Activated naive CD8-positive, alpha-beta T cell treated with anti-CD3 and anti-CD28 coated beads, Interleukin-2, amount 50 U/mL, for 24 hours (primary cell): Measurements from ENCODE around the gene DDA1.
"Not testable (repeated sequence)": the region's sequence is repeated elsewhere in the genome, so short reads cannot be mapped to it uniquely, and the experiment has no call there.

Source experiments
- ATAC-seq: fragments of 150-1000 bp; cut with Tn5 transposase; one replicate; pipeline ENCODE4 v1.10.0; 2021
- DNase-seq: peaks from one replicate; pipeline ENCODE4 v3.0.0; 2021
- H3K27ac Mint-ChIP-seq: one replicate; pipeline ENCODE4 v1.8.0; 2021; ENCODE audit warnings: mild to moderate bottlenecking, mixed read lengths
- H3K27me3 Mint-ChIP-seq: one replicate; pipeline ENCODE4 v1.8.0; 2021; ENCODE audit warnings: mixed read lengths
- H3K36me3 Mint-ChIP-seq: one replicate; pipeline ENCODE4 v1.8.0; 2021; ENCODE audit warnings: low read depth, mixed read lengths
- H3K4me1 Mint-ChIP-seq: one replicate; pipeline ENCODE4 v1.8.0; 2021; ENCODE audit warnings: mixed read lengths
- H3K4me3 Mint-ChIP-seq: one replicate; pipeline ENCODE4 v1.8.0; 2021; ENCODE audit warnings: mild to moderate bottlenecking, moderate library complexity, mixed read lengths
- H3K9me3 Mint-ChIP-seq: one replicate; pipeline ENCODE4 v1.8.0; 2021; ENCODE audit warnings: mixed read lengths

The DDA1 gene

GRCh38 chr19:17281391-17282304, 27.7 kb upstream of the DDA1 start, which contains the start of gene ANKLE1:
TSS of gene ANKLE1 (plus strand) at chr19:17281901. CDS start at chr19:17281921, 20 bp downstream.
- peak; percentile 84 for DNase-seq
- Mint-ChIP-seq H3K4me3 (peak within 1 kb of the TSS; percentile 90), H3K27ac (peak within 1 kb of the TSS; percentile 80)

GRCh38 chr19:17282488-17283125, 26.8 kb upstream of the DDA1 start:
- Mint-ChIP-seq H3K27ac (peak overlapping the region; percentile 80), H3K36me3 (peaks cover 22% of the 10 kb centered on the region), H3K4me1 (peaks cover 10% of the 10 kb centered on the region), H3K27me3 (no peaks in the 10 kb centered on the region), H3K9me3 (no peaks in the 10 kb centered on the region), H3K4me3 (peak overlapping the region; percentile 90)
- peak; percentile 86 for ATAC-seq
- DNase-seq = peak; percentile 89

More at GRCh38 chr19:17281391-17282304, 27.7 kb upstream of the DDA1 start, which contains the start of gene ANKLE1:
- peak; percentile 63 for ATAC-seq
- H3K27me3 Mint-ChIP-seq = no peaks in the 10 kb centered on the region
- no peaks in the 10 kb centered on the region for H3K9me3 Mint-ChIP-seq
- peaks cover 10% of the 10 kb centered on the region for H3K4me1 Mint-ChIP-seq
- H3K36me3 Mint-ChIP-seq = peaks cover 24% of the 10 kb centered on the region

DNA sequence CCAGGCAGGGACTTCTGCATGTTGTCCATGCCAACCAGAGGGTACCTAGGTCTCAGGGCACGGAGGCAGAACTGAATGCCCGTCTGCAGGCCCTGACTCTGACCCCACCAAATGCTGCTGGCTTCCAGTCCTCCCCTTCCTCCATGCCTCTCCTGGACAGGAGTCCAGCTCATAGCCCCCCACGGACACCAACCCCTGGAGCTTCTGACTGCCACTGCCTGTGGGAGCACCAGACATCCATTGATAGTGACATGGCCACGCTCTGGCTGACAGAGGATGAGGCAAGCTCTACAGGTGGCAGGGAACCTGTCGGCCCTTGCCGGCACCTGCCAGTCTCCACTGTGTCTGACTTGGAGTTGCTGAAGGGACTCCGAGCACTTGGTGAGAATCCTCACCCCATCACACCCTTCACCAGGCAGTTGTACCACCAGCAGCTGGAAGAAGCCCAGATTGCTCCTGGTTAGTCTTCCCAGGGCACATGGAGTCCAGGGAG, 25.8 kb upstream of the DDA1 start:
- no peaks in the 10 kb centered on the region for H3K27me3 Mint-ChIP-seq
- no peak overlapping the region for H3K27ac Mint-ChIP-seq
- H3K9me3 Mint-ChIP-seq = no peaks in the 10 kb centered on the region
- H3K4me3 Mint-ChIP-seq = peak overlapping the region; percentile 40
- peaks cover 22% of the 10 kb centered on the region for H3K36me3 Mint-ChIP-seq
- DNase-seq = no peak
- H3K4me1 Mint-ChIP-seq = peaks cover 10% of the 10 kb centered on the region
- no peak for ATAC-seq

GRCh38 chr19:17285415-17286135, 23.8 kb upstream of the DDA1 start:
- Mint-ChIP-seq H3K4me1 (peaks cover 10% of the 10 kb centered on the region), H3K27ac (no peak overlapping the region), H3K36me3 (peaks cover 20% of the 10 kb centered on the region), H3K9me3 (no peaks in the 10 kb centered on the region), H3K27me3 (no peaks in the 10 kb centered on the region), H3K4me3 (no peak overlapping the region)
- ATAC-seq (no peak), DNase-seq (no peak)

- Mint-ChIP-seq H3K27me3 (no peaks in the 10 kb centered on the region), H3K4me1 (peaks cover 8% of the 10 kb centered on the region), H3K9me3 (no peaks in the 10 kb centered on the region), H3K27ac (no peak overlapping the region), H3K36me3 (peaks cover 20% of the 10 kb centered on the region), H3K4me3 (no peak overlapping the region)
- ATAC-seq (no peak), DNase-seq (no peak)
Observed at GRCh38 chr19:17286263-17286662, 23.1 kb upstream of the DDA1 start.

DNA sequence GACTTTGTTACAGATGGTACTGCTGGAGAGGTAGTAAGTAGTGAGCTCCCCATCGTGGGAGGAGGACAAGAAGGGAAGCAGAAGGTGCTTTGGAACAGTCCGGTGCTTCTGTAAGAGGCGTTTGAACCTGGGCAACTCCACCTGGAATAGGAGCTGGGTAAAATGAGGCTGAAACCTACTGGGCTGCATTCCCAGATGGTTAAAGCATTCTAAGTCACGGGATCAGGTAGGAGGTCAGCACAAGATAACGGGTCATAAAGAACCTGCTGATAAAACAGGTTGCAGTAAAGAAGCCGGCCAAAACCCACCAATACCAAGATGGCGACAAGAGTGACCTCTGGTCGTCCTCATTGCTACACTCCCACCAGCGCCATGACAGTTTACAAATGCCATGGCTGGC, 22.6 kb upstream of the DDA1 start:
- Mint-ChIP-seq H3K4me1 (peaks cover 5% of the 10 kb centered on the region), H3K36me3 (peaks cover 20% of the 10 kb centered on the region), H3K4me3 (no peak overlapping the region), H3K9me3 (no peaks in the 10 kb centered on the region), H3K27me3 (no peaks in the 10 kb centered on the region), H3K27ac (no peak overlapping the region)
- ATAC-seq (no peak), DNase-seq (no peak)

- Mint-ChIP-seq H3K36me3 (peaks cover 15% of the 10 kb centered on the region), H3K9me3 (no peaks in the 10 kb centered on the region), H3K27ac (no peak overlapping the region), H3K4me3 (no peak overlapping the region), H3K27me3 (no peaks in the 10 kb centered on the region), H3K4me1 (peaks cover 10% of the 10 kb centered on the region)
- ATAC-seq (no peak), DNase-seq (peak; percentile 72)
Observed at GRCh38 chr19:17289489-17289888, 19.9 kb upstream of the DDA1 start.

DNA sequence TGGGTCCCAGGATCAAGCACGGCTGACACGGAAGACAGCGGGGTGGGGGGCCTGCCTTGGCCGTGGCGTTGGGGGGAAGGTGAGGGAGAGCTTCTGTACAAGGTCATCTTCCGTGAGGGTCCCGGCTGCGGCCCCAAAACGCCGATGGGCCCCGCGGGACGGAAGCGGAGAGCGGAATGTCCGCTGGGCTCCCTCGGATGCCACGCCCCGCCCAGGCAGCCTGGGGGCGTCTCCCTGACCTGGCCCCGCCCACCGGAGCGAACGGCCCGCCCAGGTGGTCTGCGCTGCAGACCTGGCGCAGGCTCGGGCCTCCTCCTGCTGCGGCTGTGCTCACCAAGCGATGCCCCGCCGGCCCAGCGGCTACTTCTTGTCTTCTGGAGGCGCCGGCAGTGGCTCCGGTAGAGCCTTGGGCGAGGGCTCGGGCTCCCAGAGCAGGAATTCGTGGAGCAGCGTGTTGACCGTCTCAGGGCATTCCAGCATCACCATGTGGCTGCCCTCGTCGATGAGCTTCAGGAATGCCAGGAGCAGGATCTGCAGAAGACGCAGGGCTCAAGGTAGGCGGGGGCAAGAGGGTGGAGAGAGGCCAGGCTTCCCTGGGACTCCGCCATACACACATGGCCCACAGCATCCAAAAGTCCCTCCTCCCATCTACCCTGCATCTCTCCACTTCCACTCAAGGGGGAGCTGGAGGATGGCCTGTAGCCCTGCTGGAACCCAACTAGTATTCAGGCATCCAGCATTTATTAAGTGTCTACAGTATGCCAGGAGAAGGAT, 16.9 kb upstream of the DDA1 start:
- H3K4me3 Mint-ChIP-seq = peak overlapping the region; percentile 89
- no peaks in the 10 kb centered on the region for H3K27me3 Mint-ChIP-seq
- ATAC-seq (peak; percentile 96), DNase-seq (peak; percentile 90)
- H3K36me3 Mint-ChIP-seq = peaks cover 8% of the 10 kb centered on the region
- peak overlapping the region; percentile 81 for H3K27ac Mint-ChIP-seq
- no peaks in the 10 kb centered on the region for H3K9me3 Mint-ChIP-seq
- peaks cover 19% of the 10 kb centered on the region for H3K4me1 Mint-ChIP-seq

DNA sequence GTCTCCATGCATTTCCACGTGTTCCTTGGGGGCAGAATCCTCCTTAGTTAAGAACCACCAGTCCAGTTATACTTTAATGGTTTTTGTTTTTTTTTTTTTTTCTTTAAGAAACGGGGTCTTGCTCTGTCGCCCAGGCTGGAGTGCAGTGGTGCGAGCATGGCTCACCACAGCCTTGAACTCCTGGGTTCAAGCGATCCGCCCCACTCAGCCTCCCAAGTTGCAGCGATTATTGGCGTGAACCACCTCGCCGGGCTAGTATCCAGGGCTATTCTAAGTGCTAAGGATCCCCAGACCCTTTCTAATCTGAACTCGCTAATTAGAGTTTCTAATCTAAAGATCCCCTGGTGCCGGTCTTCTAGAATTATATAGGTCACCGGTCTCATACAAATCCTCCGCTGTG, 15.8 kb upstream of the DDA1 start:
- Mint-ChIP-seq H3K36me3 (peaks cover 13% of the 10 kb centered on the region), H3K4me1 (peaks cover 19% of the 10 kb centered on the region), H3K4me3 (no peak overlapping the region)

GRCh38 chr19:17294051-17294891, 15.1 kb upstream of the DDA1 start:
- H3K4me1 Mint-ChIP-seq = peaks cover 19% of the 10 kb centered on the region
- ATAC-seq (no peak), DNase-seq (peak; percentile 76)
- H3K36me3 Mint-ChIP-seq = peaks cover 16% of the 10 kb centered on the region
- no peaks in the 10 kb centered on the region for H3K9me3 Mint-ChIP-seq
- H3K4me3 Mint-ChIP-seq = no peak overlapping the region
- H3K27ac Mint-ChIP-seq = no peak overlapping the region
- H3K27me3 Mint-ChIP-seq = no peaks in the 10 kb centered on the region

More for the DNA sequence above, 15.8 kb upstream of the DDA1 start:
- H3K27me3 Mint-ChIP-seq = no peaks in the 10 kb centered on the region
- H3K27ac Mint-ChIP-seq = no peak overlapping the region
- DNase-seq (no peak), ATAC-seq (no peak)
- H3K9me3 Mint-ChIP-seq = no peaks in the 10 kb centered on the region

- H3K4me3 Mint-ChIP-seq, ATAC-seq, H3K9me3 Mint-ChIP-seq, H3K27me3 Mint-ChIP-seq, DNase-seq, H3K27ac Mint-ChIP-seq: not testable (repeated sequence)
- peaks cover 16% of the 10 kb centered on the region for H3K36me3 Mint-ChIP-seq
- peaks cover 19% of the 10 kb centered on the region for H3K4me1 Mint-ChIP-seq
Observed at GRCh38 chr19:17295551-17295950, 13.8 kb upstream of the DDA1 start.

DNA sequence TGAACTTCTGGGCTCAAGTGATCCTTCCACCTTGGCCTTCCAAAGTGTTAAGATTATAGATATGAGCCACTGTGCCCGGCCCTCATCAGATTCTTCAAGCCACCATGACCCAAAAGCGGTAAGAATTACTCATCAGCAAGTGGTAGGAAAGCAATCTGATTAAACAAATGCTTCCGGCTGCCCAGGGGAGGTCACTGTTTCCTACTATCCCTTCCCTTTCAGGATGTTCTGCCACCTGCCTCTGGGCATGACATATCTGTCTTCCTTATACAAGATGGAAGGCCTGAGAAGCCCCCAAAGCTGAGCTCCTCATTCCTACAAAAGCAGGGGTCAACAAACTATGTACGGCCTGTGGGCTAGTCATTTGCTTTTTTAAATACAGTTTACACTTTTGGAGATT, 13.1 kb upstream of the DDA1 start:
- Mint-ChIP-seq H3K4me3 (no peak overlapping the region), H3K9me3 (no peaks in the 10 kb centered on the region), H3K27me3 (no peaks in the 10 kb centered on the region), H3K36me3 (peaks cover 16% of the 10 kb centered on the region), H3K4me1 (peaks cover 19% of the 10 kb centered on the region), H3K27ac (peak overlapping the region; percentile 59)
- DNase-seq (no peak), ATAC-seq (no peak)

DNA sequence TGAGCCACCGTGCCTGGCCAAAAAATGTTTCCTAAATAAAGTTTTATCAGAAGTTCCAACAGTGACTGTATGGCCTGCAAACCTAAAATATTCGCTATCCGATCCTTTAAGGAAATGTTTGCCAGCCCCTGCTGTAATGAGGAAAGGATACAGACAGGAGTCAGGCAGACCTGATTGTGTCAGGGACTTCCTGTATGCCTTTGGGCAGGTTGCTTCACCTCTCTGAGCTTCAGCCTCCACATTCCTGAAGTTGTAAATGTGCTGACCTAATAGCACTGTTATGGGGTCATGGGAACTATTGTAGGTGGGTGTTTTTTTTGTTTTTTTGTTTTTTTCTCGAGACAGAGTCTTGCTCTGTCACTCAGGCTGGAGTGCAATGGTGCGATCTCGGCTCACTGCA, 12.4 kb upstream of the DDA1 start:
- DNase-seq (no peak), ATAC-seq (no peak)
- Mint-ChIP-seq H3K27me3 (no peaks in the 10 kb centered on the region), H3K36me3 (peaks cover 16% of the 10 kb centered on the region), H3K4me1 (peaks cover 16% of the 10 kb centered on the region), H3K9me3 (no peaks in the 10 kb centered on the region), H3K27ac (no peak overlapping the region), H3K4me3 (no peak overlapping the region)
